ENCODE results near the gene AIMP1. TPM values are rescaled to one million over a fixed set of nuclear protein-coding genes. Genes with fewer than 3 reads are reported as not detected.

The AIMP1 gene
- total and polyA plus RNA-seq, 10 of the 15 experiments (the other 5 are each of a cell fraction or from before 2014, with no cell fraction given) = 18.6 to 131 (median 56.5) TPM

- ChIA-PET SMC1A (ENCODE audit: uncharacterized antibody, unreplicated experiment) (interaction anchor here (0.8 to 3.4 kb wide), 4 partner anchors 11 to 20 kb away, joined by 3 to 12 read pairs (median 6); no protein-coding TSS in a partner anchor), RAD21 (ENCODE audit: unreplicated experiment) (no interaction called here)
- TF ChIP-seq IKZF1 (conservative IDR thresholded peaks at IDR 0.05) (no peak), E4F1 (IDR thresholded peaks at IDR 0.05; ENCODE audit: borderline replicate concordance, partially characterized antibody) (no peak), ELK1 (IDR thresholded peaks at IDR 0.05; ENCODE audit: low read depth, low read length) (no peak), NBN (IDR thresholded peaks at IDR 0.05) (no peak), WRNIP1 (IDR thresholded peaks at IDR 0.05; ENCODE audit: borderline replicate concordance, low read depth, low read length) (no peak), POLR2A (IDR thresholded peaks at IDR 0.05; ENCODE audit: low read depth, low read length) (no peak), CREM (IDR thresholded peaks at IDR 0.05; ENCODE audit: low read depth) (no peak), ATF3 (IDR thresholded peaks at IDR 0.05; ENCODE audit: borderline replicate concordance, extremely low read depth, low read depth, low read length) (no peak), TCF3 (IDR thresholded peaks at IDR 0.05; ENCODE audit: borderline replicate concordance, insufficient read depth, low read depth, low read length) (no peak), GABPA (IDR thresholded peaks at IDR 0.05; ENCODE audit: low read depth) (no peak), BACH1 (IDR thresholded peaks at IDR 0.05; ENCODE audit: borderline replicate concordance) (no peak), ATF7 (IDR thresholded peaks at IDR 0.05; ENCODE audit: low read depth) (no peak)
- TF ChIP-seq, protein P1, sequence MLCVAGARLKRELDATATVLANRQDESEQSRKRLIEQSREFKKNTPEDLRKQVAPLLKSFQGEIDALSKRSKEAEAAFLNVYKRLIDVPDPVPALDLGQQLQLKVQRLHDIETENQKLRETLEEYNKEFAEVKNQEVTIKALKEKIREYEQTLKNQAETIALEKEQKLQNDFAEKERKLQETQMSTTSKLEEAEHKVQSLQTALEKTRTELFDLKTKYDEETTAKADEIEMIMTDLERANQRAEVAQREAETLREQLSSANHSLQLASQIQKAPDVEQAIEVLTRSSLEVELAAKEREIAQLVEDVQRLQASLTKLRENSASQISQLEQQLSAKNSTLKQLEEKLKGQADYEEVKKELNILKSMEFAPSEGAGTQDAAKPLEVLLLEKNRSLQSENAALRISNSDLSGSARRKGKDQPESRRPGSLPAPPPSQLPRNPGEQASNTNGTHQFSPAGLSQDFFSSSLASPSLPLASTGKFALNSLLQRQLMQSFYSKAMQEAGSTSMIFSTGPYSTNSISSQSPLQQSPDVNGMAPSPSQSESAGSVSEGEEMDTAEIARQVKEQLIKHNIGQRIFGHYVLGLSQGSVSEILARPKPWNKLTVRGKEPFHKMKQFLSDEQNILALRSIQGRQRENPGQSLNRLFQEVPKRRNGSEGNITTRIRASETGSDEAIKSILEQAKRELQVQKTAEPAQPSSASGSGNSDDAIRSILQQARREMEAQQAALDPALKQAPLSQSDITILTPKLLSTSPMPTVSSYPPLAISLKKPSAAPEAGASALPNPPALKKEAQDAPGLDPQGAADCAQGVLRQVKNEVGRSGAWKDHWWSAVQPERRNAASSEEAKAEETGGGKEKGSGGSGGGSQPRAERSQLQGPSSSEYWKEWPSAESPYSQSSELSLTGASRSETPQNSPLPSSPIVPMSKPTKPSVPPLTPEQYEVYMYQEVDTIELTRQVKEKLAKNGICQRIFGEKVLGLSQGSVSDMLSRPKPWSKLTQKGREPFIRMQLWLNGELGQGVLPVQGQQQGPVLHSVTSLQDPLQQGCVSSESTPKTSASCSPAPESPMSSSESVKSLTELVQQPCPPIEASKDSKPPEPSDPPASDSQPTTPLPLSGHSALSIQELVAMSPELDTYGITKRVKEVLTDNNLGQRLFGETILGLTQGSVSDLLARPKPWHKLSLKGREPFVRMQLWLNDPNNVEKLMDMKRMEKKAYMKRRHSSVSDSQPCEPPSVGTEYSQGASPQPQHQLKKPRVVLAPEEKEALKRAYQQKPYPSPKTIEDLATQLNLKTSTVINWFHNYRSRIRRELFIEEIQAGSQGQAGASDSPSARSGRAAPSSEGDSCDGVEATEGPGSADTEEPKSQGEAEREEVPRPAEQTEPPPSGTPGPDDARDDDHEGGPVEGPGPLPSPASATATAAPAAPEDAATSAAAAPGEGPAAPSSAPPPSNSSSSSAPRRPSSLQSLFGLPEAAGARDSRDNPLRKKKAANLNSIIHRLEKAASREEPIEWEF (IDR thresholded peaks at IDR 0.05; ENCODE audit: insufficient replicate concordance, low read depth, low read length) = no peak
These were observed 27.7 kb downstream of the AIMP1 start for GRCh38 chr4:106343865-106344646.

More at GRCh38 chr4:106343865-106344646, 27.7 kb downstream of the AIMP1 start:
- Histone ChIP-seq H3K4me1 (ENCODE audit: control insufficient read depth, insufficient read depth, low read length) (no peaks in the 10 kb centered on the region), H3K27me3 (replicated peaks in 1 of 2; ENCODE audit: control insufficient read depth in 2 of 2, insufficient read depth in 2 of 2, low read length in 1 of 2) (no peaks in the 10 kb centered on the region), H3K36me3 (ENCODE audit: control insufficient read depth in 2 of 2, insufficient read depth in 2 of 2, low read length in 1 of 2) (peaks cover 0 to 18% of the 10 kb centered on the region in 2 experiments; a peak in 1 of 4 replicates), H3K27ac (ENCODE audit: control insufficient read depth, insufficient read depth) (no peak overlapping the region), H3K4me2 (ENCODE audit: control insufficient read depth, insufficient read depth) (no peak overlapping the region), H4K20me1 (ENCODE audit: control insufficient read depth, insufficient read depth) (no peaks in the 10 kb centered on the region), H2AFZ (ENCODE audit: control insufficient read depth, low read depth, low read length) (no peak overlapping the region), H3K79me2 (ENCODE audit: control insufficient read depth, insufficient read depth, low read length) (peaks cover 5% of the 10 kb centered on the region), H3K4me3 (no peak overlapping the region), H3K9me3 (replicated peaks; ENCODE audit: control insufficient read depth, insufficient read depth, low read length) (peaks cover 6% of the 10 kb centered on the region; the same call in 2 of the 3 replicates), H3K9ac (ENCODE audit: control insufficient read depth, insufficient read depth, low read length) (no peak overlapping the region)
- CTCF ChIA-PET = interaction anchor here (1.0 to 1.5 kb wide), 2 partner anchors 78 to 94 kb away, joined by 3 to 4 read pairs; no protein-coding TSS in a partner anchor
- FAIRE-seq (no peak), DNase-seq (ENCODE audit: low read depth, low spot score) (no peak), ATAC-seq (no peak)
- in situ Hi-C loops (cut with MboI) = no loop called here
- no TSS peak for BruUV-seq (replicated peaks)
- POLR2A ChIA-PET = no interaction called here
- WGBS (ENCODE audit: insufficient coverage, insufficient replicate concordance, low lambda C conversion rate, missing lambda C conversion rate) = 96% methylated on average over 2 of the region's 2 CpGs
- intact Hi-C loops (cut with micrococcal nuclease; ENCODE audit: unreplicated experiment) = no loop called here
